ENCODE results near the gene RAB2B.
"Not testable (repeated sequence)": the region's sequence is repeated elsewhere in the genome, so short reads cannot be mapped to it uniquely, and the experiment has no call there.

RAB2B gene

GRCh38 chr14:21503376-21503775, 26.6 kb upstream of the RAB2B start:
- Mint-ChIP-seq H3K36me3 (peaks cover 12% of the 10 kb centered on the region), H3K4me1 (peaks cover 52% of the 10 kb centered on the region), H3K27me3 (no peaks in the 10 kb centered on the region), H3K9me3 (no peaks in the 10 kb centered on the region), H3K27ac (peak overlapping the region; percentile 23), H3K4me3 (no peak overlapping the region)

GRCh38 chr14:21501568-21501967, 24.8 kb upstream of the RAB2B start:
- H3K36me3 Mint-ChIP-seq, result peaks cover 8% of the 10 kb centered on the region
- H3K4me3 Mint-ChIP-seq, result no peak overlapping the region
- no peak overlapping the region for H3K27ac Mint-ChIP-seq
- H3K4me1 Mint-ChIP-seq, result peaks cover 41% of the 10 kb centered on the region
- H3K27me3 Mint-ChIP-seq, result no peaks in the 10 kb centered on the region
- H3K9me3 Mint-ChIP-seq, result no peaks in the 10 kb centered on the region

GRCh38 chr14:21498540-21499526, 22.1 kb upstream of the RAB2B start:
- Mint-ChIP-seq H3K27ac (peak overlapping the region; percentile 89), H3K4me1 (peaks cover 30% of the 10 kb centered on the region), H3K9me3 (no peaks in the 10 kb centered on the region), H3K36me3 (peaks cover 10% of the 10 kb centered on the region), H3K27me3 (no peaks in the 10 kb centered on the region), H3K4me3 (peak overlapping the region; percentile 13)

- Mint-ChIP-seq H3K4me1 (peaks cover 26% of the 10 kb centered on the region), H3K4me3 (no peak overlapping the region), H3K27me3 (no peaks in the 10 kb centered on the region), H3K9me3 (no peaks in the 10 kb centered on the region), H3K27ac (no peak overlapping the region), H3K36me3 (peaks cover 15% of the 10 kb centered on the region)
These were observed 19.7 kb upstream of the RAB2B start for GRCh38 chr14:21496453-21496852.

GRCh38 chr14:21494902-21495762, 18.4 kb upstream of the RAB2B start:
- Mint-ChIP-seq H3K4me3 (no peak overlapping the region), H3K9me3 (no peaks in the 10 kb centered on the region), H3K4me1 (peaks cover 17% of the 10 kb centered on the region), H3K36me3 (peaks cover 7% of the 10 kb centered on the region), H3K27ac (peak overlapping the region; percentile 65), H3K27me3 (no peaks in the 10 kb centered on the region)

GRCh38 chr14:21486640-21487087, 9.9 kb upstream of the RAB2B start:
- Mint-ChIP-seq H3K36me3 (peaks cover 2% of the 10 kb centered on the region), H3K9me3 (no peaks in the 10 kb centered on the region), H3K4me1 (peaks cover 2% of the 10 kb centered on the region), H3K27me3 (no peaks in the 10 kb centered on the region), H3K27ac (peak overlapping the region; percentile 52), H3K4me3 (no peak overlapping the region)

- no peaks in the 10 kb centered on the region for H3K9me3 Mint-ChIP-seq
- peaks cover 17% of the 10 kb centered on the region for H3K36me3 Mint-ChIP-seq
- H3K4me3 Mint-ChIP-seq, result peak overlapping the region; percentile 100
- H3K4me1 Mint-ChIP-seq, result peaks cover 51% of the 10 kb centered on the region
- peak overlapping the region; percentile 100 for H3K27ac Mint-ChIP-seq
- H3K27me3 Mint-ChIP-seq, result no peaks in the 10 kb centered on the region
These were observed 235 bp downstream of the RAB2B start for GRCh38 chr14:21476523-21476924.

GRCh38 chr14:21475767-21476522, 814 bp downstream of the RAB2B start:
- peaks cover 48% of the 10 kb centered on the region for H3K4me1 Mint-ChIP-seq
- H3K4me3 Mint-ChIP-seq, result peak overlapping the region; percentile 100
- peak overlapping the region; percentile 41 for H3K27ac Mint-ChIP-seq
- peaks cover 17% of the 10 kb centered on the region for H3K36me3 Mint-ChIP-seq
- no peaks in the 10 kb centered on the region for H3K27me3 Mint-ChIP-seq
- H3K9me3 Mint-ChIP-seq, result no peaks in the 10 kb centered on the region

- Mint-ChIP-seq H3K4me1 (peaks cover 4% of the 10 kb centered on the region), H3K36me3 (peaks cover 4% of the 10 kb centered on the region), H3K4me3 (no peak overlapping the region), H3K9me3 (no peaks in the 10 kb centered on the region), H3K27me3 (no peaks in the 10 kb centered on the region), H3K27ac (no peak overlapping the region)
These were observed 9.1 kb downstream of the RAB2B start for GRCh38 chr14:21467616-21468015.

GRCh38 chr14:21455912-21456667, 20.7 kb downstream of the RAB2B start, which contains the start of gene CHD8:
Gene CHD8, minus strand, starts transcription at chr14:21456123. Its CDS starts 24,480 bp downstream, at chr14:21431643.
- Mint-ChIP-seq H3K27me3 (no peaks in the 10 kb centered on the region), H3K4me1 (peaks cover 34% of the 10 kb centered on the region), H3K4me3 (peak within 1 kb of the TSS; percentile 90), H3K9me3 (no peaks in the 10 kb centered on the region), H3K36me3 (peaks cover 3% of the 10 kb centered on the region), H3K27ac (peak within 1 kb of the TSS; percentile 94)

GRCh38 chr14:21455592-21455911, 21.2 kb downstream of the RAB2B start:
- Mint-ChIP-seq H3K4me1 (peaks cover 39% of the 10 kb centered on the region), H3K9me3 (no peaks in the 10 kb centered on the region), H3K27me3 (no peaks in the 10 kb centered on the region), H3K27ac (peak overlapping the region; percentile 94), H3K4me3 (peak overlapping the region; percentile 90), H3K36me3 (peaks cover 3% of the 10 kb centered on the region)

GRCh38 chr14:21454843-21455544, 21.8 kb downstream of the RAB2B start:
- H3K27me3 Mint-ChIP-seq, result no peaks in the 10 kb centered on the region
- peaks cover 45% of the 10 kb centered on the region for H3K4me1 Mint-ChIP-seq
- H3K36me3 Mint-ChIP-seq, result peaks cover 5% of the 10 kb centered on the region

GRCh38 chr14:21449899-21450216, 26.9 kb downstream of the RAB2B start:
- H3K4me3 Mint-ChIP-seq, result peak overlapping the region; percentile 53
- peaks cover 5% of the 10 kb centered on the region for H3K36me3 Mint-ChIP-seq
- H3K27ac Mint-ChIP-seq, result peak overlapping the region; percentile 47
- H3K4me1 Mint-ChIP-seq, result peaks cover 64% of the 10 kb centered on the region
- H3K27me3 Mint-ChIP-seq, result no peaks in the 10 kb centered on the region
- H3K9me3 Mint-ChIP-seq, result no peaks in the 10 kb centered on the region

More at GRCh38 chr14:21454843-21455544, 21.8 kb downstream of the RAB2B start:
- Mint-ChIP-seq H3K9me3 (no peaks in the 10 kb centered on the region), H3K4me3 (peak overlapping the region; percentile 90), H3K27ac (peak overlapping the region; percentile 94)

GRCh38 chr14:21442657-21443056, 34.1 kb downstream of the RAB2B start:
- H3K27ac Mint-ChIP-seq, H3K4me3 Mint-ChIP-seq, H3K36me3 Mint-ChIP-seq, H3K27me3 Mint-ChIP-seq, H3K9me3 Mint-ChIP-seq: not testable (repeated sequence)
- H3K4me1 Mint-ChIP-seq, result peaks cover 57% of the 10 kb centered on the region
